OCI-LY1 (cell line): Measurements from ENCODE around the gene SLMAP.

Experiments
- H2AFZ ChIP-seq: fragments of 200-600 bp; sonication (generic), shearing (Covaris generic); 2 replicates; pipeline ENCODE4 v1.6.0; 2014; ENCODE audit warnings: antibody characterized with exemption, mild to moderate bottlenecking, low read length
- H3F3A ChIP-seq: fragments of 200-600 bp; sonication (generic), shearing (Covaris generic); 2 replicates; pipeline ENCODE4 v1.6.0; 2014; ENCODE audit warnings: mild to moderate bottlenecking, antibody characterized with exemption, low read length, moderate library complexity; ENCODE audit not compliant: insufficient read depth
- H3K27ac ChIP-seq: fragments of 200-600 bp; sonication (generic); 2 replicates; pipeline ENCODE4 v1.5.1; 2014; ENCODE audit warnings: low read length, mixed run types, mild to moderate bottlenecking, low read depth; ENCODE audit not compliant: poor library complexity, severe bottlenecking
- H3K27me3 ChIP-seq: fragments of 200-600 bp; sonication (generic); 2 replicates; pipeline ENCODE4 v1.6.0; 2014; ENCODE audit warnings: antibody characterized with exemption, mild to moderate bottlenecking, low read length, moderate library complexity; ENCODE audit not compliant: insufficient read depth
- H3K36me3 ChIP-seq: fragments of 200-600 bp; sonication (generic); 2 replicates; pipeline ENCODE4 v1.6.1; 2014; ENCODE audit warnings: mild to moderate bottlenecking, antibody characterized with exemption, low read length, moderate library complexity, mixed read lengths; ENCODE audit not compliant: insufficient read depth
- H3K4me1 ChIP-seq: fragments of 200-600 bp; sonication (generic); 2 replicates; pipeline ENCODE4 v1.5.1; 2014; ENCODE audit warnings: mild to moderate bottlenecking, low read length, moderate library complexity; ENCODE audit not compliant: insufficient read depth, severe bottlenecking
- H3K4me2 ChIP-seq: fragments of 200-600 bp; sonication (generic), shearing (Covaris generic); 2 replicates; pipeline ENCODE4 v1.6.1; 2014; ENCODE audit warnings: low read length
- H3K4me3 ChIP-seq: fragments of 200-600 bp; sonication (generic); 2 replicates; pipeline ENCODE4 v1.5.1; 2014; ENCODE audit warnings: low read length, low read depth, mild to moderate bottlenecking, mixed read lengths; ENCODE audit not compliant: poor library complexity, severe bottlenecking
- H3K79me2 ChIP-seq: fragments of 200-600 bp; shearing (Covaris generic); 2 replicates; pipeline ENCODE4 v1.6.1; 2016; ENCODE audit warnings: mixed run types, low read length, mixed read lengths; ENCODE audit not compliant: insufficient read depth
- H3K9ac ChIP-seq: fragments of 200-600 bp; sonication (generic), shearing (Covaris generic); 2 replicates; pipeline ENCODE4 v1.6.1; 2014; ENCODE audit warnings: mild to moderate bottlenecking, low read length, mixed read lengths
- H3K9me2 ChIP-seq: fragments of 200-600 bp; sonication (generic), shearing (Covaris generic); 2 replicates; pipeline ENCODE4 v1.6.1; 2014; ENCODE audit warnings: low read depth, mild to moderate bottlenecking, low read length, mixed read lengths
- H3K9me3 ChIP-seq: fragments of 200-600 bp; shearing (Covaris generic); 2 replicates; pipeline ENCODE4 v1.6.1; 2014; ENCODE audit warnings: low read length, mixed read lengths
- H4K20me1 ChIP-seq: fragments of 200-600 bp; sonication (generic), shearing (Covaris generic); 2 replicates; pipeline ENCODE4 v1.6.0; 2016; ENCODE audit warnings: mild to moderate bottlenecking, low read length; ENCODE audit not compliant: insufficient read depth
- EZH2 ChIP-seq: fragments of 200-600 bp; sonication (generic), shearing (Covaris generic); IDR thresholded peaks from 2 replicates; pipeline ENCODE4 v1.8.0; 2017; ENCODE audit warnings: borderline replicate concordance, mixed run types, mild to moderate bottlenecking, antibody characterized with exemption, low read length, moderate library complexity, mixed read lengths
- TF ChIP-seq, protein P1 (sequence below): fragments of 200-600 bp; sonication (generic), shearing (Covaris generic); IDR thresholded peaks from 2 replicates; pipeline ENCODE4 v1.5.1; 2017; ENCODE audit warnings: mild to moderate bottlenecking, antibody characterized with exemption, low read length, moderate library complexity, mixed read lengths

SLMAP gene

DNA sequence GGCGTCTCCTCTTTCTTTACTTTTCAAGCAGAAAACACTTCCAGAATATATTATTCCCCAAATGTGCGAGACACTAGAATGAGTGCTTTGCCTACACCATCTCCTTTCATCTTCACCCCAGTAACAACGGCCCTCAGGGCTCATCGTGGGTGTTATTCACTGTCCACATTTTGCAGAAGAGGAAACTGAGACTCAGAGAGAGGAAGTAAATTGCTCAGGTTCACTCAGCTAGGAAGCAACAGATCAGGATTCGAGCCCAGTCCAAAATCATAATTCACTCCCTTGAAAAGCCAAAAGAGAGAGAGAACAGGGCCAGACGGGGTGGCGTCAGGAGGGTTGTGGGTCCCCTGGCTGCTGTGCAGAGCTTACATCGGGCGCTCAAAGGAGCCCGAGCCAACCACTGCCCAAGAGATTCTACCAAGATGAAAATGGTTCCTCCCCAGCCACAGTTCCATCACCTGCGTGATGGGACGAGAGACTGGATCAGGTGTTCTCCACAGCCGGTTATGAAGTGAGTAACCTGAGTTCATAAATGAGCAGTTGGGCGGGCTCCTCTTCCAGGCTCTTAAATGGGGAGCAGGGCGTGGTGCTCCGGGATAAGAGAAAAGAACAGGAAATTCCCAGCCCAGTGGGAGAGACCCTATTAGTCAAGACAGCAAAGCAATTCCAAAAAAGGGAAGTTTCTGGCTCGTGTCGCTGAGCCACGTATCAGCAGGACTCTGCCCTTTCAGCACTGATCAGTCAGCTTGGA is 203.5 kb downstream of the SLMAP start:
- no peaks in the 10 kb centered on the region for H4K20me1 ChIP-seq
- no peaks in the 10 kb centered on the region for H3K79me2 ChIP-seq
- no peaks in the 10 kb centered on the region for H3K36me3 ChIP-seq
- H3K4me1 ChIP-seq = peaks cover 9% of the 10 kb centered on the region
- H3K9me3 ChIP-seq = no peaks in the 10 kb centered on the region
- no peak overlapping the region for H3K9ac ChIP-seq
- no peak overlapping the region for H3K4me3 ChIP-seq
- no peak overlapping the region for H3K27ac ChIP-seq
- H3K9me2 ChIP-seq = no peaks in the 10 kb centered on the region
- no peaks in the 10 kb centered on the region for H3K27me3 ChIP-seq
- H2AFZ ChIP-seq = no peak overlapping the region
- no peak overlapping the region for H3K4me2 ChIP-seq
- H3F3A ChIP-seq = no peaks in the 10 kb centered on the region
- TF ChIP-seq, protein P1, sequence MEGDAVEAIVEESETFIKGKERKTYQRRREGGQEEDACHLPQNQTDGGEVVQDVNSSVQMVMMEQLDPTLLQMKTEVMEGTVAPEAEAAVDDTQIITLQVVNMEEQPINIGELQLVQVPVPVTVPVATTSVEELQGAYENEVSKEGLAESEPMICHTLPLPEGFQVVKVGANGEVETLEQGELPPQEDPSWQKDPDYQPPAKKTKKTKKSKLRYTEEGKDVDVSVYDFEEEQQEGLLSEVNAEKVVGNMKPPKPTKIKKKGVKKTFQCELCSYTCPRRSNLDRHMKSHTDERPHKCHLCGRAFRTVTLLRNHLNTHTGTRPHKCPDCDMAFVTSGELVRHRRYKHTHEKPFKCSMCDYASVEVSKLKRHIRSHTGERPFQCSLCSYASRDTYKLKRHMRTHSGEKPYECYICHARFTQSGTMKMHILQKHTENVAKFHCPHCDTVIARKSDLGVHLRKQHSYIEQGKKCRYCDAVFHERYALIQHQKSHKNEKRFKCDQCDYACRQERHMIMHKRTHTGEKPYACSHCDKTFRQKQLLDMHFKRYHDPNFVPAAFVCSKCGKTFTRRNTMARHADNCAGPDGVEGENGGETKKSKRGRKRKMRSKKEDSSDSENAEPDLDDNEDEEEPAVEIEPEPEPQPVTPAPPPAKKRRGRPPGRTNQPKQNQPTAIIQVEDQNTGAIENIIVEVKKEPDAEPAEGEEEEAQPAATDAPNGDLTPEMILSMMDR = no peak
- TF ChIP-seq EZH2 = no peak

DNA sequence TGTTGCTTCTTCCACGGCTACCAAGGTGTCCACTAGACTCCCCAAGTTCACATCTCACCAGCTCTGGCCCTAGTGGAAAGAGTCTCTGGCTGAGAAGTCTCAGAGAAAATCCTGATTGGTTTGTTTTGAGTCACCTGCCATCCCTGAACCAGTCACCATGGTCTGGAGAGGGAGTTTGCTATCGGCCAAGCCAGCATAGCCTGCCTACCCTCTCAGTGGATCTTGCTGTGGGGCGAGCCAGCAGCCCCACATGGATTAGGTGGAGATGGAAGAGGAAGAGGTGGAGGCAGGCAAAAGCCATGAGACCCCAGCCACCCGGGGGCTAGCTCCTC is 204.0 kb downstream of the SLMAP start:
- TF ChIP-seq, protein P1 = no peak
- TF ChIP-seq EZH2 = no peak
- no peaks in the 10 kb centered on the region for H3K9me3 ChIP-seq
- H3K9me2 ChIP-seq = no peaks in the 10 kb centered on the region
- H4K20me1 ChIP-seq = no peaks in the 10 kb centered on the region
- H3K9ac ChIP-seq = no peak overlapping the region
- no peak overlapping the region for H3K4me2 ChIP-seq
- no peak overlapping the region for H3K27ac ChIP-seq
- peaks cover 9% of the 10 kb centered on the region for H3K4me1 ChIP-seq
- no peaks in the 10 kb centered on the region for H3K27me3 ChIP-seq
- H2AFZ ChIP-seq = no peak overlapping the region
- H3K4me3 ChIP-seq = no peak overlapping the region
- H3K36me3 ChIP-seq = no peaks in the 10 kb centered on the region
- no peaks in the 10 kb centered on the region for H3F3A ChIP-seq
- H3K79me2 ChIP-seq = no peaks in the 10 kb centered on the region

DNA sequence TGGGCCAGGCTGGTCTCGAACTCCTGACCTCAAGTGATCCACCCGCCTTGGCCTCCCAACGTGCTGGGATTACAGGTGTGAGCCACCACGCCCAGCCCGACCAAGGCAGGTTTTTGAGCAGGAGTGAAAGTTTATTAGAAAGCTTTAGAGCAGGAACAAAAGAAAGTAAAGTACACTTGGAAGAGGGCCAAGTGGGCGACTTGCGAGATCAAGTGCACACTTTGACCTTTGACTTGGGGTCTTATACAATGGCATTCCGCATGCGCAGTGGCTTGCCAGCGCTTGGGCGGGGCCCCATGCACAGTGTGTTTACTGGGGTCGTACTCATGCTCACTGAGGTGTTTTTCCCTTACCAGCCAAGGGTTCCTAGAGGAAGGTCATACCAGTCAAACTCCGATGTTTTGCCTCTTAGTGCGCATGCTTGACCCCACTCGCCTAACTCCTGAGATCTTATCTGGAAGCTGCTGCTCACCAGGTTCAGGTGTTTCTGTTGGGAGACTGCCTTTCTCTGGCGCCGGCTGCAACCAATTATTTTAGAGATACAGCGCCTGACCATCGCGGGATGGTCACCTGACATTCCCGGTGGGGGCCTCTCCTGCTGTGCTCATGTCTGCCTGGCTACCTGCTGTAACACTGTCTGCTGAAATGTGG is 205.2 kb downstream of the SLMAP start:
- H3K9me2 ChIP-seq = no peaks in the 10 kb centered on the region
- H3K27me3 ChIP-seq = no peaks in the 10 kb centered on the region
- no peak overlapping the region for H3K4me2 ChIP-seq
- no peaks in the 10 kb centered on the region for H4K20me1 ChIP-seq
- TF ChIP-seq, protein P1 = no peak
- no peak for TF ChIP-seq EZH2
- no peak overlapping the region for H3K9ac ChIP-seq
- no peaks in the 10 kb centered on the region for H3K36me3 ChIP-seq
- H2AFZ ChIP-seq = no peak overlapping the region
- H3K27ac ChIP-seq = no peak overlapping the region
- no peaks in the 10 kb centered on the region for H3F3A ChIP-seq
- no peak overlapping the region for H3K4me3 ChIP-seq
- H3K9me3 ChIP-seq = no peaks in the 10 kb centered on the region
- H3K79me2 ChIP-seq = no peaks in the 10 kb centered on the region
- H3K4me1 ChIP-seq = peaks cover 9% of the 10 kb centered on the region
